Testis (tissue), 3 donors: ENCODE results near the gene LUZP2. TPM values are rescaled to one million over a fixed set of nuclear protein-coding genes. Genes with fewer than 3 reads are reported as not detected.

Source experiments
- DNase-seq: peaks from one replicate; pipeline ENCODE4 v3.0.0-alpha.2; 2019
- H3K27ac ChIP-seq, 2 donors: fragments of 200-600 bp; sonication (generic); one replicate each; pipeline ENCODE4 v1.5.1; 2019
- H3K27me3 ChIP-seq: fragments of 200-600 bp; sonication (generic); one replicate; pipeline ENCODE4 v1.5.1; 2019
- H3K36me3 ChIP-seq: fragments of 200-600 bp; sonication (generic); one replicate; pipeline ENCODE4 v1.5.1; 2017; ENCODE audit warnings: low read depth; ENCODE audit errors: missing control alignments
- H3K4me1 ChIP-seq: fragments of 200-600 bp; sonication (generic); one replicate; pipeline ENCODE4 v1.5.1; 2019
- H3K4me3 ChIP-seq, 2 donors: fragments of 200-600 bp; sonication (generic); one replicate each; pipeline ENCODE4 v1.5.1; 2017 to 2019
- H3K9me3 ChIP-seq: fragments of 200-600 bp; sonication (generic); one replicate; pipeline ENCODE4 v1.5.1; 2017
- CTCF ChIP-seq, 3 experiments: fragments of 450-650 bp in 2 of 3; fragments of 200-600 bp in 1 of 3; sonication (generic) in 1 of 3; IDR thresholded peaks; one replicate each; pipeline ENCODE4 v1.5.1; 2016 to 2019; ENCODE audit warnings: antibody characterized with exemption in 3 of 3, mild to moderate bottlenecking in 2 of 3, moderate library complexity in 1 of 3
- POLR2A ChIP-seq: fragments of 450-650 bp; IDR thresholded peaks from one replicate; pipeline ENCODE4 v1.6.1; 2017; ENCODE audit warnings: antibody characterized with exemption, mild to moderate bottlenecking, moderate library complexity
- WGBS, 2 donors: methylation state at CpG; one replicate each; pipeline ENCODE4 v1.1.5; 2018; 5-methylcytosine and 5-hydroxymethylcytosine counted together
- intact Hi-C: fragments of 100-400 bp; cut with DNase I; formaldehyde crosslinking; loops from one replicate; pipeline ENCODE4 v1.15.1; 2023; ENCODE audit warnings: low total_unique reads
- polyA plus RNA-seq: library from polyadenylated mRNA; stranded (reverse); fragments of 350-450 nt; fragmentation: Illumina TruSeq; extraction: RNeasy Lipid Tissue Mini Kit (QIAGEN cat#74804); gene quantifications from one replicate; pipeline ENCODE4 v1.2.3, GENCODE V29; 2014; ENCODE audit warnings: low read depth, low replicate concordance; ENCODE audit not compliant: insufficient read depth
- total RNA-seq, 2 donors: library from RNA; depleted of rRNA; stranded (reverse); fragments of >200 nt; gene quantifications; one replicate each; pipeline ENCODE4 v1.2.3, GENCODE V29; 2016

The LUZP2 gene
- total and polyA plus RNA-seq, 3 donors from 2014 or later = 0.63 to 0.98 (median 0.74) TPM

GRCh38 chr11:24471084-24471483 is 25.8 kb upstream of the LUZP2 start:
- Histone ChIP-seq H3K36me3 (no peaks in the 10 kb centered on the region), H3K9me3 (no peaks in the 10 kb centered on the region), H3K4me3 (no peak overlapping the region), H3K27me3 (no peaks in the 10 kb centered on the region), H3K27ac (no peak overlapping the region), H3K4me1 (no peaks in the 10 kb centered on the region)
- 1 to 71% methylated on average over 2 of the region's 2 CpGs for WGBS, 2 donors
- intact Hi-C loops = no loop called here
- no peak for DNase-seq
- no peak for TF ChIP-seq POLR2A
- TF ChIP-seq CTCF (IDR thresholded peaks at IDR 0.05) = no peak

GRCh38 chr11:24478718-24479117 is 18.1 kb upstream of the LUZP2 start:
- Histone ChIP-seq H3K4me1 (no peaks in the 10 kb centered on the region), H3K36me3 (no peaks in the 10 kb centered on the region), H3K9me3 (no peaks in the 10 kb centered on the region), H3K27ac (no peak overlapping the region), H3K27me3 (no peaks in the 10 kb centered on the region), H3K4me3 (no peak overlapping the region)
- intact Hi-C loops = no loop called here
- TF ChIP-seq POLR2A (no peak), CTCF (IDR thresholded peaks at IDR 0.05) (no peak)
- 92% methylated on average over 1 of the region's 1 CpG for WGBS, 2 donors
- DNase-seq = no peak

GRCh38 chr11:24489477-24489876 is 7.4 kb upstream of the LUZP2 start:
- TF ChIP-seq CTCF (IDR thresholded peaks at IDR 0.05) (no peak), POLR2A (no peak)
- H3K4me3 ChIP-seq = no peak overlapping the region

GRCh38 chr11:24496386-24496735 is 492 bp upstream of the LUZP2 start:
- no peaks in the 10 kb centered on the region for H3K36me3 ChIP-seq
- H3K27ac ChIP-seq = no peak overlapping the region
- TF ChIP-seq POLR2A (no peak), CTCF (IDR thresholded peaks at IDR 0.05) (no peak)
- intact Hi-C loops = no loop called here
- no peaks in the 10 kb centered on the region for H3K4me1 ChIP-seq
- 3 to 4% methylated on average over 14 of the region's 14 CpGs for WGBS, 2 donors
- no peaks in the 10 kb centered on the region for H3K27me3 ChIP-seq
- no peaks in the 10 kb centered on the region for H3K9me3 ChIP-seq
- peak overlapping the region; percentile 24 to 52 for H3K4me3 ChIP-seq
- no peak for DNase-seq

More at GRCh38 chr11:24489477-24489876, 7.4 kb upstream of the LUZP2 start:
- Histone ChIP-seq H3K36me3 (no peaks in the 10 kb centered on the region), H3K9me3 (no peaks in the 10 kb centered on the region), H3K4me1 (no peaks in the 10 kb centered on the region), H3K27me3 (no peaks in the 10 kb centered on the region), H3K27ac (no peak overlapping the region)
- intact Hi-C loops = no loop called here
- 71 to 80% methylated on average over 4 of the region's 4 CpGs for WGBS, 2 donors
- DNase-seq = no peak

GRCh38 chr11:24497831-24498230 is 978 bp downstream of the LUZP2 start:
- intact Hi-C loops = no loop called here
- TF ChIP-seq POLR2A (no peak), CTCF (IDR thresholded peaks at IDR 0.05) (no peak)
- Histone ChIP-seq H3K27me3 (no peaks in the 10 kb centered on the region), H3K4me1 (no peaks in the 10 kb centered on the region), H3K36me3 (no peaks in the 10 kb centered on the region), H3K4me3 (no peak overlapping the region), H3K27ac (no peak overlapping the region), H3K9me3 (no peaks in the 10 kb centered on the region)
- 58% methylated on average over 3 of the region's 3 CpGs for WGBS, 2 donors
- DNase-seq = no peak
